Measurements from ENCODE around the gene IL3RA.
"Not testable (repeated sequence)": the region's sequence is repeated elsewhere in the genome, so short reads cannot be mapped to it uniquely, and the experiment has no call there.

Gene IL3RA

GRCh38 chrX:1361910-1362309 lies 25.3 kb downstream of the IL3RA start:
- DNase-seq (ENCODE audit: low read depth): no peak
- H3K4me3 ChIP-seq (ENCODE audit: low read depth, low read length): no peak overlapping the region
- no peak for TF ChIP-seq CTCF (conservative IDR thresholded peaks at IDR 0.05; ENCODE audit: low read depth, low read length)

GRCh38 chrX:1366363-1366762 lies 29.8 kb downstream of the IL3RA start:
- H3K4me3 ChIP-seq (ENCODE audit: low read depth, low read length): not testable (repeated sequence)

GRCh38 chrX:1368385-1368698 lies 31.8 kb downstream of the IL3RA start:
- H3K4me3 ChIP-seq (ENCODE audit: low read depth, low read length): no peak overlapping the region
- no peak for TF ChIP-seq CTCF (conservative IDR thresholded peaks at IDR 0.05; ENCODE audit: low read depth, low read length)
- DNase-seq (ENCODE audit: low read depth): no peak

More at GRCh38 chrX:1366363-1366762, 29.8 kb downstream of the IL3RA start:
- DNase-seq (ENCODE audit: low read depth): not testable (repeated sequence)

GRCh38 chrX:1378306-1378759 lies 41.7 kb downstream of the IL3RA start:
- DNase-seq (ENCODE audit: low read depth): no peak
- no peak for TF ChIP-seq CTCF (conservative IDR thresholded peaks at IDR 0.05; ENCODE audit: low read depth, low read length)
- H3K4me3 ChIP-seq (ENCODE audit: low read depth, low read length): no peak overlapping the region

GRCh38 chrX:1380672-1381233 lies 44.2 kb downstream of the IL3RA start:
- TF ChIP-seq CTCF (conservative IDR thresholded peaks at IDR 0.05; ENCODE audit: low read depth, low read length): no peak
- H3K4me3 ChIP-seq (ENCODE audit: low read depth, low read length): no peak overlapping the region
- DNase-seq (ENCODE audit: low read depth): no peak

GRCh38 chrX:1384658-1385252 lies 48.2 kb downstream of the IL3RA start:
- DNase-seq (ENCODE audit: low read depth): no peak
- no peak overlapping the region for H3K4me3 ChIP-seq (ENCODE audit: low read depth, low read length)
- no peak for TF ChIP-seq CTCF (conservative IDR thresholded peaks at IDR 0.05; ENCODE audit: low read depth, low read length)

- no peak overlapping the region for H3K4me3 ChIP-seq (ENCODE audit: low read depth, low read length)
- TF ChIP-seq CTCF (conservative IDR thresholded peaks at IDR 0.05; ENCODE audit: low read depth, low read length): no peak
- no peak for DNase-seq (ENCODE audit: low read depth)
These were observed 49.0 kb downstream of the IL3RA start for GRCh38 chrX:1385253-1386223.
